Activated T-cell treated with anti-CD3 and anti-CD28 coated beads for 24 hours (primary cell): Measurements from ENCODE around the gene TMEM138.

Source experiments
- DNase-seq: peaks from one replicate; pipeline ENCODE4 v3.0.0-alpha.2; 2020; ENCODE audit warnings: low read depth

TMEM138 gene

DNA sequence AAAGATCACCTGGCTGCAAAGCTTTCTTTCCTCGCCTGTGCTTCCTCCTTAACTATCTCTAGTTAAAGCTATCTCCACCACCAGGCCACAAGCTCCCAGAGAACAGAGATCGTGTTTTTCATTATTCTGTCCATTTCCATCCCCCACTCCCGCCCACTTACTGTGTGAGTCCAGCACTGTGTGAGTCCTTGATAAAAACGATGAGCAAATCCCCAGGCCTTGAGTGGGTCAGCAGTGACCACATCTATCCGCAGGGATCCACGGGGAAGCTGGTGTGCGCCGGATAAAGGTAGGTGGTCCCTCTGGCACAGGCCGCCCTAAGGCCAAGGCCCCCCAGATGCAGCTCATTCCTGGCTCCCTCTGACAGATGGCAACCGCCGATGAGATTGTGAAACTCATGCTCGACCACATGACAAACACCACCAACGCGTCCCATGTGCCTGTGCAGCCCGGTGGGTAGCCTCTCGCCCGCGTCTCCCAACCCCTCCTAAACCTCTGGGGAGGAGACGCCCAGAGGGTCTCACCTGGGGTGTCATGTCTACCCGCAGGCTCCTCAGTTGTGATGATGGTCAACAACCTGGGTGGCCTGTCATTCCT lies 19.9 kb upstream of the TMEM138 start:
- no peak for DNase-seq

- no peak for DNase-seq
Observed at GRCh38 chr11:61343792-61344745, 18.1 kb upstream of the TMEM138 start.

GRCh38 chr11:61345170-61345610 lies 17.0 kb upstream of the TMEM138 start:
- DNase-seq = no peak

DNA sequence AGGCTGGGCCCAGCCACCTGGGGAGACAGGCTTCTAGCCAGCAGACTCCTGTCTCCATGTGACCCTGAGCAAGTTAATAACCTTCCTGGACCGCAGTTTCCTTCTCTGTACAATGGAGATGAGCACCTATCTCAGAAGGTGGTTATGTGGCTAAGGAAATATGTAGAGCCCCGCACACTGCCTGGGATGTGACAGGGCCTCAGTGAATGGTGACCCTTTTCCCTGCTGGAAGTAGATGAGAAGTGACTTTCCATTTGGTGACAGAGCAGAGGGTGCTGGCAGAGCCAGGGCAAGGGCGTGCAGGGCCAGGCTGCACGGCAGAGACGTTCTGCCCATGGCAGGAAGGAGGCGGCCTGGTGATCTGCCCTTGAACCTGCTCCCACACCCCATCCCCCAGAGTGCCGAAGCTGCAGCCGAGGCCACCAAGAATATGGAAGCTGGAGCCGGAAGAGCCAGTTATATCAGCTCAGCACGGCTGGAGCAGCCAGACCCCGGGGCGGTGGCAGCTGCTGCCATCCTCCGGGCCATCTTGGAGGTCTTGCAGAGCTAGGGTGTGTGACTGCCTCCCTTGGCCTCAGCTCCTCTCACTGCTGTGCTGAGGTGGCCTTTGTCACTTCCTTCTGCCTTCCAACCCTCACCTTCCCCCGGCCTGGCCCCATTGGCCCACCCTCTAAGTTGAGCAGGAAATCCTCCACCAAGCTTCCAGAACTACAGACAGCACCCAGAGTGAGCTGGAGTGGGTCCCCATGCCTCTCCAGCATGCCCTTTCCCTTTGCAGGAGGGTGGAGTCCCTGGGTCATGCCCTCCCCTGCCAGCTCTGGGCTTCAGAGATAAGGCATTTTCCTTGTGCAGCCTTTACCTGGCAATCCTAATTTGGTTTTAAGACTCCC lies 16.0 kb upstream of the TMEM138 start:
- no peak for DNase-seq

DNA sequence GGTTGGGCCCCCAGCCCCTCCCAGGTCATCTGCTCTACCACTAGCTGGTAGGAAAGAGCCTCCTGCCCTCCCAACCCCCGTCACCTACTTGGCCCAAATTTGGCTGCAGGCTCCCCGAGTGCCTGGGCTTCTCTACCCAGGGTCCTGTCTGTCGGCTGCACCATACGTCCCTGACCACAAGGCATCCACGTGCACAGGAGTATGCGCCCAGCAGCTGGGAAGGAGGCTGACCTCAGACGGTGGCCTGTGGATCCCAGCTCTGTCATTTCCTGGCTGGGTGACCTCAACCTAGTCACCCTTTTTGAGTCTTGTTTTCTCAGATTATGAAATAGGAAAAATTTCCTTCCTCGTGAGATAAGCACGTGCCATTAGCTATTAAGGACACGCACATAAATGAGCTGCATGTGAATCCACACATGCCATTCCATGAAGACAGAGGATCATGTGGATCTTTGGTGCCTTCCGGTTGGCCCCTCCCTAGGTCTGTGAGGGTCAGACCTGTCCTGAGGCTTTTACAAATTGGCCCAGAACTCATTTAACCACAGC lies 14.2 kb upstream of the TMEM138 start:
- no peak for DNase-seq

- DNase-seq = no peak
Observed at GRCh38 chr11:61349189-61349751, 12.9 kb upstream of the TMEM138 start.

GRCh38 chr11:61349916-61350315 lies 12.3 kb upstream of the TMEM138 start:
- no peak for DNase-seq

- no peak for DNase-seq
Observed at GRCh38 chr11:61350336-61350735, 11.8 kb upstream of the TMEM138 start.

DNA sequence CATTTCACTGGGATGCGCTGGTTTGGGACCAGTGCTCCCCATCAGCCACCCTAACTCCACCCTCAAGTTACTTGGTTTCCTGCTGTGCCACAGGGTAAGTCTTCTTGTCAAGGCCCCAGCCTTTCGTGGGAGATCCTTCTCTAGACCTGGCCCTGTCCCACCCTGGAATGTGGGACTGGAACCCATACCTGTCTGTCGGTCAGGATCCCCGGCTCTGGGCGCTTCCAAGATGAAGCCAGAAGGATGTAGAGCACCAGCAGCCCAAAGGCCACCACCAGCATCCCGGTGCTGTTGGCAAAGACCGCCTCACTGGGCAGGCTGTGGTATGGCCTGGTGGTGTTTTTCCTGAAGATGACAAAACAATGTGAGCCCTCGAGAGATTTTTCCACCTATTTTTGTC lies 11.4 kb upstream of the TMEM138 start:
- DNase-seq = no peak

DNA sequence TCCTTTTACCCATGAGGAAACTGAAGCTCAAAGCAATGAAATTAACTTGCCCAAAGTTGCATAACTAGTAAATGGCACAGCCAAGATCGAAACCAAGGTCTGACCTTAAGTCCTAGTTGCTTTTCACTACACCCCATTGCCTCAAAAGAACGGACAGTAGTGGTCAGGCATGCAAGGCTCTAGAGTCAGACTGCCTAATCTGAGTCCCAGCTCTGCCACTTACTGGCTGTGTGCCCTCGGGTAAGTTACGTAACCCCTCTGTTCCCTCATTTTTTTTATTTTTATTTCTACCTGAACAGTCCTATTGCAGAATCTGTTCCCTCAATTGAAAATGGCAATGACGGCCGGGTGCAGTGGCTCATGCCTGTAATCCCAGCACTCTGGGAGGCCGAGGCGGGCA lies 10.1 kb upstream of the TMEM138 start:
- DNase-seq = no peak

DNA sequence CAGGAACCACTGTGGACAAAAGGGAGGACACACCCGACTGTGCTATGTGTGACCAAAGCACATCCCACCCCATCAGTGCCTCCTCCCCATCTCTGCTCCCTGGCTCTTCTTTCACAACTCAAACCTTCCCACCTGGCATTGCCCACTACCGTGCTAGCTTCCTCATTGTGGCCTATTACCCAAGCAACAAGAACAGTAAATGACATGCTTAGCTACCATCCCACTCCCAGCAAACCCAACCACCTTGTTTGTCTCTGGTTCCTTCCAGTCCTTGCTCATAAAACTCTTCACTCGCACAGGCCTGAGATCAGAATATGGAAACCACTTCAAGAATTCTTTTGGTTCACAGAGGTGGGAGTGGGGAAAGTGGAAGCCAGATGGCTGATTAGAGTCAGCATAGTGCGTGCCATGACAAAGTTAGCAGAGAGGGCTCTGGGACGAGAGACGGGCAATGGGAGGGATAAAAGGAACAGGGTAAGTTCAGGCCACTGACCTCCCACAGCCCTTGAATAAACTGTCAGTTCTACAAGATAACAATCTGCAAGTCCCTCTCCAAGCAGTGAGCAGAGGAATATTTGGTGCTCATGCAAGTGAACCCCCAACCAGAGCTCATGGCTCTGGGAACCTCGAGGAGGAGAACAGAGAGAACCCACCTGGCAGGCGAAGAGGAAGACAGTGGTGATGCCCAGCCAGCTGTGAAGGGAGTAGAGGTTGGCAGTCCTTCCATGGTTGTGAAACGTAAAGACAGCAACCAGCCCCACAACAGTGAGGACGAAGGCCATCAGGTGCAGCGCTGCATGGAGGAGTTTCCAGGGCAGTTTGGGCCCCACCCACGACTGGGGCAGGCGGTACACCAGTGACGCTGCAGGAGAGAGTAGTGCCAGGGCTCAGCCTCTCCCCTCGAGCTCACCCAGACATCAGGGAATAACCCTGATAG lies 8.8 kb upstream of the TMEM138 start:
- no peak for DNase-seq

DNA sequence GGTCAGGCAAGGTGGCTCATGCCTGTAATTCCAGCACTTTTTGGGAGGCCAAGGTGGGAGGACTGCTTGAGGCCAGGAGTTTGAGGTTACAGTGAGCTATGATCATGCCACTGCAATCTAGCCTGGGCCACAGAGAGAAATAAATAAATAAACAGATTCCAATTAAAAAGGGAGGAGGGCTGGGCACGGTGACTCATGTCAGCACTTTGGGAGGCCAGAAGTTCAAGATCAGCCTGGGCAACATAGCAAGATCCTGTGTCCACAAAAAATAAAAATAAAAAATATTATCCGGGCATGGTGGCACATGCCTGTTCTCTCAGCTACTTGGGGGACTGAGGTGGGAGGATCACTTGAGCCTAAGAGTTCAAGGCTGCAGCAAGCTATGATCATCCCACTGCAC lies 8.0 kb upstream of the TMEM138 start:
- no peak for DNase-seq

GRCh38 chr11:61356706-61357105 lies 5.5 kb upstream of the TMEM138 start:
- no peak for DNase-seq

DNA sequence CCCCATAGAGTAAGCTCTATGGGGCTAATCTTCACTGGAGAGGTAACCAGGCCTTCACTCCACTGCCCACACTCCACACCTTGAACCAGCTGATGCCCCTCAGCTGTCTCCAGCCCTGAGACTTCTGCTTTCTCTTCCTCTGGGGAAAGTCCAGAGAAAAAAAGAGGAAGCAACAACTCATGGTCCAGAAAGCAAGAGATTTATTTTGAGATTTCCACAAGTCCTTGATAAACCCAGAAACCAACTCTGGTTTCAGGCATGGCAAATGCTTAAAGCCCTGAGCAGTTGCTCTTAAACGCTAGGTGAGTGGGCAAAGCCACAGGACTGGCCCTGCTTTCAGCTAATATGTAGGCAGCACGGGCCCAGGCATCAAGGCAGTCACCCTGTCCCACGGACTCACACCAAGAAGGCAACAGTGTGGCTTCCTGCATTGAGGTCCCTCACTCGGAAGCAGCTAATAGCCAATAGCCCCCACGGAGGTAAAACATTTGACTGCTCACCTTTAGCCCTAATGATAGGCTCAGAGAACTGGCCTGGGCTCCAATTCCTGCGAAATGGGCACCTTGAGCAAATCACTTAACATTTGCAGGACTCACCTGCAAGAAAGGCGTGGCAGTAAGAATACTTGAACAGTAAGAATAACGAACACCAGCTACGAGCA lies 4.8 kb upstream of the TMEM138 start:
- no peak for DNase-seq

DNA sequence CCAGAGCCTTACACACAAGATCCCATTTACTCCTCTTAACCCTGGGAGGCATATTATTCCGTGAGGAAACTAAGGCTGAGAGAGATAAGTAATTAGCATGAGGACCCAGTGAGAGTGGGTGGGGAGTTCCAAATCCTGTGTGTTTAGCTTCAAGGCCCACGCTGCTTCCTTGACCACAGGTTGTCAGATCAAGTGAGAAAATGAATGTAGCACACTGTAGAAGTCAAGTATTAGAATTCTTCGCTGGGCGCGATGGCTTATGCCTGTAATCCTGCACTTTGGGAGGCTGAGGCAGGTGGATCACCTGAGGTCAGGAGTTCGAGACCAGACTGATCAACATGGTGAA lies 4.3 kb upstream of the TMEM138 start:
- no peak for DNase-seq

DNA sequence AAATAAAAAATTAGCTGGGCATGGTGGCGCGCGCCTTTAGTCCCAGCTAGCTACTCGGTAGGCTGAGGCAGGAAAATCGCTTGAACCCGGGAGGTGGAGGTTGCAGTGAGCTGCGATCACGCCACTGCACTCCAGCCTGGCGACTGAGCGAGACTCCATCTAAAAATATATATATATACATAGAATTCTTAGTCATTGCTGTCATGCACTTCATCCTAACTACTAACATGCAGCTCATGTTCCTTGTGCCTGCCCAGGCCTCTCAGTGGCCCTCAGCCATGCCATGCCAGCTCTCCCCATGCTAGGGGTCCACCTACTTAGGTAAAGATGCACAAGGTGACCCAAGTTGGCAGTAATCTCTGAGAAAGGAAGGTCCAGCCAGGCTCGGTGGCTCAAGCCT lies 3.6 kb upstream of the TMEM138 start:
- DNase-seq = no peak

DNA sequence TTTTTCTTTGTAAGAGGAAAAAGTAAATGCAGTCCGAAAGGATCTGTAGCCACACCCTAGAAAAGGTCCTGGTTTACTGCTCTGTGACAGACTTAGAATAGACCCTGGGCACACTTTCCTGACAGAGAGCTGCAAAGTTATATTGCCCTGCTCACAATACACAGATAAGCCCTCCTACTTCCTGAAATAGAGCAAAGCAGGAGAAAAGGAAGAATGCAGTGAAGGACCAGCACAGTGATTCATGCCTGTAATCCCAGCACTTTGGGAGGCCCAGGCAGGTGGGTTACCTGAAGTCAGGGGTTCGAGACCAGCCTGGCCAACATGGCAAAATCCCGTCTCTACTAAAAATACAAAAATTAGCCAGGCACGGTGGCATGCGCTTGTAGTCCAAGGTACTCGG lies 2.7 kb upstream of the TMEM138 start:
- DNase-seq = no peak

DNA sequence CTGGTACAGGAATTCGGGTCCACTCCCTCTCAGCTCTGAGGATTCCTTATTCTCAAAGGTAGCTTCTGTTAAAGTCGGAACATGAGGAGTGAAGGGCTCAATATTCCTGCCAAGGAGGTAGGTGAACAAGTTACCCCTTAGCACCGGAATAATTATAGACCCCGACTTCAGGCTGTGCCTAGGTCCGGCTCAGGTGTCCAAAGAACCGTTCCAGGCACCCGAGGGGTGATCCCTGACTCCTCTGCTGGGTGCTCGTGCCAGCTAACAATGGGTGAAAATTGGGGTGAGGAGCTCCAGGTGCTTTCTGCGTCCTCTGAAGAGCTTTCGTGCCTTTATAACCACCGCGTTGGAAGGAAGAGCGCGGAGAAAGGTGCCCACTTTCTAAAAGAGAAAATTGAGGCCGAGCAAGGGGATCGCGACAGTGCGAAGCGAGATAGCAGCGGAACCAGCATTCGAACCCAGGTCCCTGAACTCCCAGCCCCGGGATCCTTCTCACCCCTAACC lies 885 bp upstream of the TMEM138 start:
- DNase-seq = no peak

- DNase-seq = no peak
Observed at GRCh38 chr11:61362542-61362875, 335 bp downstream of the TMEM138 start.

DNA sequence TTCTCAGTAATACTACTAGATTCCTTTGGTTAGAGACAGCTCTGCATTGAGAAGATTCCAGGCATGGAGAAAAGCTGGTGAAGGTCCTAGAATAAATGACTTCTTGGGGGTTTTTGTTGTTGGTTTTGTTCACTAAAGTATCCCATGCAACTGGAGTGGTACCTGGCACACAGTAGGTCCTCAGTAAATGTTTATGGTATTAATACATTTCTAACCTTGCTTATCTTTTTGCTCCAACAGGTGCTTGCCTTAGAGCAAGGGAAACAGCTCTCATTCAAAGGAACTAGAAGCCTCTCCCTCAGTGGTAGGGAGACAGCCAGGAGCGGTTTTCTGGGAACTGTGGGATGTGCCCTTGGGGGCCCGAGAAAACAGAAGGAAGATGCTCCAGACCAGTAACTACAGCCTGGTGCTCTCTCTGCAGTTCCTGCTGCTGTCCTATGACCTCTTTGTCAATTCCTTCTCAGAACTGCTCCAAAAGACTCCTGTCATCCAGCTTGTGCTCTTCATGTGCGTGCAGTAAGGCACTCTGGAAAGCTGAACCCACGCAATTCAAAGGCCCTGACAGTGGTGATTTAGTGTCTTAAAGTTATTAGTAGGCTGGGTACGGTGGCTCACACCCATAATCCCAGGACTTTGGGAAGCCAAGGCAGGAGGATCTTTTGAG lies 2.0 kb downstream of the TMEM138 start:
- DNase-seq = no peak
